ENCODE measurements around the gene RFX1.

RFX1 gene

GRCh38 chr19:13966684-13967128 is 39.4 kb downstream of the RFX1 start (continued):
- TF ChIP-seq ZNF148 (tag by site-specific recombination; IDR thresholded peaks at IDR 0.05; ENCODE audit: borderline replicate concordance), result no peak
- TF ChIP-seq ZNF341 (tag by site-specific recombination; IDR thresholded peaks at IDR 0.05; ENCODE audit: low read depth), result no peak
- no peak for TF ChIP-seq ZNF777 (tag by site-specific recombination; IDR thresholded peaks at IDR 0.05; ENCODE audit: borderline replicate concordance)
- no peak for TF ChIP-seq ZNF280C (tag by site-specific recombination; IDR thresholded peaks at IDR 0.05)

- TF ChIP-seq GLI4 (tag by site-specific recombination; IDR thresholded peaks at IDR 0.05) (no peak), ZNF148 (tag by site-specific recombination; IDR thresholded peaks at IDR 0.05; ENCODE audit: borderline replicate concordance) (no peak), BCL11B (tag by site-specific recombination; IDR thresholded peaks at IDR 0.05; ENCODE audit: low read depth) (no peak), SCRT2 (tag by site-specific recombination; IDR thresholded peaks at IDR 0.05) (no peak), ZNF610 (tag by site-specific recombination; IDR thresholded peaks at IDR 0.05; ENCODE audit: borderline replicate concordance) (no peak), ZNF280C (tag by site-specific recombination; IDR thresholded peaks at IDR 0.05) (no peak), ZSCAN23 (tag by site-specific recombination; IDR thresholded peaks at IDR 0.05) (no peak), ZNF623 (tag by site-specific recombination; IDR thresholded peaks at IDR 0.05) (no peak), ZNF548 (tag by site-specific recombination; IDR thresholded peaks at IDR 0.05) (no peak), RBAK (tag by site-specific recombination; IDR thresholded peaks at IDR 0.05) (no peak), ZIC2 (tag by site-specific recombination; IDR thresholded peaks at IDR 0.05) (no peak), KLF7 (tag by site-specific recombination; IDR thresholded peaks at IDR 0.05; ENCODE audit: borderline replicate concordance) (no peak)
- Histone ChIP-seq H3K4me1 (ENCODE audit: control insufficient read depth, insufficient read depth, low read length) (peaks cover 3% of the 10 kb centered on the region; the same call in 1 of the 2 replicates), H3K4me3 (ENCODE audit: low read depth, low read length) (no peak overlapping the region), H3K9me3 (ENCODE audit: control insufficient read depth, insufficient read depth, low read depth, low read length) (no peaks in the 10 kb centered on the region), H3K27ac (ENCODE audit: extremely low read depth, low read depth, low read length) (no peak overlapping the region), H3K36me3 (ENCODE audit: control insufficient read depth in 2 of 2, insufficient read depth in 1 of 2, low read length in 2 of 2) (peaks cover 19 to 66% of the 10 kb centered on the region in 2 experiments; a peak in 2 of 3 replicates)
- POLR2A ChIA-PET, result no interaction called here
- CTCF ChIA-PET, result interaction anchor here (0.6 kb wide), 1 partner anchor 19 kb away, joined by 3 read pairs; no protein-coding TSS in a partner anchor
Observed at GRCh38 chr19:13965926-13966683, 40.0 kb downstream of the RFX1 start.
